Mesenchymal stem cell (in vitro differentiated cells and primary cell): ENCODE results near the gene THSD7A.

Experiments used
- DNase-seq: peaks from one replicate; pipeline ENCODE4 v3.0.0-alpha.2; 2013
- H2AFZ ChIP-seq: one replicate; pipeline ENCODE4 v1.6.1; 2013; ENCODE audit warnings: low read depth, mild to moderate bottlenecking, control low read depth, inconsistent platforms, low read length, moderate library complexity
- H2AK5ac ChIP-seq: 2 replicates; pipeline ENCODE4 v1.6.1; 2013; ENCODE audit warnings: low read length, moderate library complexity, mild to moderate bottlenecking, inconsistent platforms; ENCODE audit not compliant: severe bottlenecking
- H2BK120ac ChIP-seq: one replicate; pipeline ENCODE4 v1.6.1; 2013; ENCODE audit warnings: low read depth, mild to moderate bottlenecking, inconsistent platforms, low read length, moderate library complexity
- H2BK12ac ChIP-seq, 2 experiments: one replicate each; pipeline ENCODE4 v1.6.1; 2013; ENCODE audit warnings: inconsistent platforms in 2 of 2, low read length in 2 of 2, mild to moderate bottlenecking in 2 of 2, moderate library complexity in 2 of 2, control low read depth in 1 of 2
- H2BK15ac ChIP-seq: one replicate; pipeline ENCODE4 v1.6.1; 2013; ENCODE audit warnings: mild to moderate bottlenecking, low read depth, inconsistent platforms; ENCODE audit not compliant: poor library complexity, severe bottlenecking
- H2BK5ac ChIP-seq: 2 replicates; pipeline ENCODE4 v1.6.1; 2013; ENCODE audit warnings: low read depth, mild to moderate bottlenecking, low read length, control low read depth, inconsistent platforms; ENCODE audit not compliant: poor library complexity, severe bottlenecking
- H3K14ac ChIP-seq, 2 experiments: one replicate each; pipeline ENCODE4 v1.6.1; 2013; ENCODE audit warnings: inconsistent platforms in 2 of 2, low read length in 2 of 2, control low read depth in 1 of 2, mild to moderate bottlenecking in 1 of 2, moderate library complexity in 1 of 2
- H3K18ac ChIP-seq, 2 experiments: one replicate each; pipeline ENCODE4 v1.6.1; 2013; ENCODE audit warnings: inconsistent platforms in 2 of 2, low read length in 2 of 2, control low read depth in 1 of 2, low read depth in 1 of 2, mild to moderate bottlenecking in 1 of 2
- H3K23ac ChIP-seq, 2 experiments: one replicate each; pipeline ENCODE4 v1.6.1; 2013; ENCODE audit warnings: inconsistent platforms in 2 of 2, low read length in 2 of 2, mild to moderate bottlenecking in 2 of 2, moderate library complexity in 2 of 2, control low read depth in 1 of 2
- H3K27ac ChIP-seq: 2 replicates; pipeline ENCODE4 v1.5.1; 2013; ENCODE audit warnings: mild to moderate bottlenecking, moderate library complexity, low read length, control low read depth, inconsistent platforms; ENCODE audit not compliant: poor library complexity, severe bottlenecking
- H3K27me3 ChIP-seq, 2 experiments: 2 replicates each; pipeline versions ENCODE4 v1.6.1 to v1.7.0; 2013; ENCODE audit warnings: low read length in 2 of 2, mild to moderate bottlenecking in 2 of 2, moderate library complexity in 2 of 2, control low read depth in 1 of 2, inconsistent platforms in 1 of 2; ENCODE audit not compliant: control insufficient read depth in 1 of 2, insufficient read depth in 1 of 2
- H3K36me3 ChIP-seq, 2 experiments: 2 replicates each; pipeline versions ENCODE4 v1.6.1 to v1.7.0; 2013; ENCODE audit warnings: low read length in 2 of 2, control low read depth in 1 of 2, inconsistent platforms in 1 of 2, low read depth in 1 of 2, mild to moderate bottlenecking in 1 of 2; ENCODE audit not compliant: insufficient read depth in 2 of 2, control insufficient read depth in 1 of 2
- H3K4ac ChIP-seq, 2 experiments: one replicate each; pipeline ENCODE4 v1.6.1; 2013; ENCODE audit warnings: inconsistent platforms in 2 of 2, low read length in 2 of 2, mild to moderate bottlenecking in 2 of 2, moderate library complexity in 2 of 2, control low read depth in 1 of 2, low read depth in 1 of 2
- H3K4me1 ChIP-seq: 2 replicates; pipeline ENCODE4 v1.6.1; 2013; ENCODE audit warnings: low read depth, low read length, control low read depth; ENCODE audit not compliant: control insufficient read depth, insufficient read depth
- H3K4me2 ChIP-seq: 2 replicates; pipeline ENCODE4 v1.6.1; 2013; ENCODE audit warnings: low read length, mild to moderate bottlenecking, inconsistent platforms; ENCODE audit not compliant: poor library complexity, severe bottlenecking
- H3K4me3 ChIP-seq, 2 experiments: 2 replicates each; pipeline versions ENCODE4 v1.5.1 to v1.7.0; 2013; ENCODE audit warnings: low read length in 2 of 2, mild to moderate bottlenecking in 2 of 2, control low read depth in 1 of 2, low read depth in 1 of 2; ENCODE audit not compliant: insufficient read depth in 1 of 2
- H3K79me1 ChIP-seq: replicated peaks from 2 replicates; pipeline ENCODE4 v1.6.1; 2013; ENCODE audit warnings: mild to moderate bottlenecking, control low read depth, low read length, inconsistent platforms; ENCODE audit not compliant: poor library complexity, severe bottlenecking
- H3K9ac ChIP-seq: 2 replicates; pipeline ENCODE4 v1.7.0; 2013; ENCODE audit warnings: mild to moderate bottlenecking, low read length, moderate library complexity
- H3K9me3 ChIP-seq: 2 replicates; pipeline ENCODE4 v1.7.0; 2013; ENCODE audit warnings: mild to moderate bottlenecking, low read length; ENCODE audit not compliant: control insufficient read depth
- H4K8ac ChIP-seq: one replicate; pipeline ENCODE4 v1.6.1; 2013; ENCODE audit warnings: inconsistent platforms, mild to moderate bottlenecking, low read length, moderate library complexity
- H4K91ac ChIP-seq: one replicate; pipeline ENCODE4 v1.6.1; 2013; ENCODE audit warnings: mild to moderate bottlenecking, low read length, inconsistent platforms
- WGBS: methylation state at CpG from one replicate; pipeline ENCODE4 v1.1.7; 2013; ENCODE audit warnings: mixed read lengths; 5-methylcytosine and 5-hydroxymethylcytosine counted together

The THSD7A gene

DNA sequence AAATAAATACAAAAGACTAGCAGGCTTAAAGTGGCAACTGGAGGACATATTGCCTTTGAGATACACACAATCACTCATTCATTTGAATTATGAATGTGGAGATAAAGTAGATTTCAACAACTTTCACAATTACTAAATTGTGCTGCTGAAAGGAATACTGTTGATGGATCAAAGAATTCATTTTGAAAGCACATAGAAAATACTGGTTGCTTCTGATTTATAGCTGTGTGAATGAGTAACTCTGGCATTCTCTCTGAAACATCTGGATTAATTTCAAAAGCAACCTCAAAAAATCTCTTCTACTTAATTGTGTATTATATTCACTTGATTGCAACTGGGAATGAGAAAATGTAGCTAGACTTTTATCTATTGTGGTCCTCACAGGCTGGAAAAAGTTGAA lies 397.6 kb downstream of the THSD7A start:
- H3K36me3 ChIP-seq = no peaks in the 10 kb centered on the region
- no peak overlapping the region for H3K18ac ChIP-seq
- no peak overlapping the region for H2BK5ac ChIP-seq
- no peaks in the 10 kb centered on the region for H3K4me1 ChIP-seq
- H3K4me3 ChIP-seq = no peak overlapping the region
- H3K9me3 ChIP-seq = no peaks in the 10 kb centered on the region
- no peak overlapping the region for H4K91ac ChIP-seq
- H3K14ac ChIP-seq = no peak overlapping the region
- no peak overlapping the region for H2BK12ac ChIP-seq
- H3K79me1 ChIP-seq = no peaks in the 10 kb centered on the region
- H3K23ac ChIP-seq = no peak overlapping the region
- no peak overlapping the region for H2BK120ac ChIP-seq
- H2AFZ ChIP-seq = no peak overlapping the region
- H2AK5ac ChIP-seq = no peak overlapping the region
- no peak overlapping the region for H3K4me2 ChIP-seq
- H3K27me3 ChIP-seq = no peaks in the 10 kb centered on the region
- H3K27ac ChIP-seq = no peak overlapping the region
- no peak overlapping the region for H2BK15ac ChIP-seq
- no peak overlapping the region for H3K4ac ChIP-seq
- H4K8ac ChIP-seq = no peak overlapping the region
- no peak for DNase-seq
- no peak overlapping the region for H3K9ac ChIP-seq

DNA sequence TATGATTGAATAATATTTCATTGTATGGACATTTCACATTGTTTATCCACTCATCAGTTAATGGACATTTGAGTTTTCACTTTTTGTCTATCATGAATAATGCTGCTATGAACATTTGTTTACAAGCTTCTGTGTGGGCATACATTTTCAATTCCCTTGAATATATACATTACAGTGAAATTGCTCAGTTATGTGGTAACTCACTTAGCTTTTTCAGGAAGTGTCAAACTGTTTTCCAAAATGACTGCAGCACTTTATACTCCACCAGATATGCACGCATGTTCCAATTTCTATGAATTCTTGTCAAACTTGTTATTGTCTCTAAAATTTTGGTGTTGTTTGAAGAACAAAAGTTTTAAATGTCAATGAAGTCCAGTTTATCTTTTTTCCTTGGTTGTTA lies 401.2 kb downstream of the THSD7A start:
- no CpG with 5 or more reads among the region's 1 CpG for WGBS
- H3K18ac ChIP-seq = no peak overlapping the region

DNA sequence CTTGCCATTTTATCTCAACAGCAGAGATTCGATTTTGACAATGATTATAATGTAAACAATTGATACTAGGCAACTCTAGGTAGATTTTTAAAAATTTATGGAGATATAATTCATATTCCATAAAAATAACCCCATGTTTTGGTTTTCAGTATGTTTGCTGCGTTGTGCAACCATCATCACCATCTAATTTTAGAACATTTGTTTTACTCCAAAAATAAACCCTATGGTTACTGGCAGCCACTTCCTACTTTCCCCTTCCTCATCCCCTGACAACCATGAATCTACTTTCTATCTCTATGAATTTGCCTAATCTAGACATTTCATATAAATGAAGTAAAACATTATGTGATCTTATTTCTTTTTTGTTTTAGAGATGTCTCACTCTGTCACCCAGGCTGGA lies 401.9 kb downstream of the THSD7A start:
- no peak for DNase-seq
- H4K8ac ChIP-seq = no peak overlapping the region
- H2BK120ac ChIP-seq = no peak overlapping the region
- H2BK15ac ChIP-seq = no peak overlapping the region
- H3K27me3 ChIP-seq = no peaks in the 10 kb centered on the region
- H2AFZ ChIP-seq = no peak overlapping the region
- no peak overlapping the region for H3K23ac ChIP-seq
- H3K18ac ChIP-seq = no peak overlapping the region
- no peak overlapping the region for H3K4me2 ChIP-seq
- H3K9me3 ChIP-seq = no peaks in the 10 kb centered on the region
- no peak overlapping the region for H3K4ac ChIP-seq
- no peak overlapping the region for H2AK5ac ChIP-seq
- H2BK12ac ChIP-seq = no peak overlapping the region
- H3K4me1 ChIP-seq = no peaks in the 10 kb centered on the region
- no peaks in the 10 kb centered on the region for H3K36me3 ChIP-seq
- no peak overlapping the region for H3K14ac ChIP-seq
- WGBS = 69% methylated on average over 1 of the region's 2 CpGs
- H4K91ac ChIP-seq = no peak overlapping the region
- no peak overlapping the region for H3K27ac ChIP-seq
- no peak overlapping the region for H2BK5ac ChIP-seq
- no peak overlapping the region for H3K4me3 ChIP-seq
- no peak overlapping the region for H3K9ac ChIP-seq
- no peaks in the 10 kb centered on the region for H3K79me1 ChIP-seq

More for the DNA sequence above, 401.2 kb downstream of the THSD7A start:
- H3K36me3 ChIP-seq = no peaks in the 10 kb centered on the region
- no peak overlapping the region for H4K91ac ChIP-seq
- H3K4me3 ChIP-seq = no peak overlapping the region
- no peaks in the 10 kb centered on the region for H3K4me1 ChIP-seq
- H3K4me2 ChIP-seq = no peak overlapping the region
- H3K27me3 ChIP-seq = no peaks in the 10 kb centered on the region
- H2BK15ac ChIP-seq = no peak overlapping the region
- H4K8ac ChIP-seq = no peak overlapping the region
- no peak overlapping the region for H2BK12ac ChIP-seq
- DNase-seq = no peak
- H2AK5ac ChIP-seq = no peak overlapping the region
- no peaks in the 10 kb centered on the region for H3K79me1 ChIP-seq
- H3K4ac ChIP-seq = no peak overlapping the region
- no peak overlapping the region for H2BK120ac ChIP-seq
- no peaks in the 10 kb centered on the region for H3K9me3 ChIP-seq
- no peak overlapping the region for H2AFZ ChIP-seq
- no peak overlapping the region for H2BK5ac ChIP-seq
- no peak overlapping the region for H3K27ac ChIP-seq
- H3K23ac ChIP-seq = no peak overlapping the region
- no peak overlapping the region for H3K9ac ChIP-seq
- no peak overlapping the region for H3K14ac ChIP-seq

DNA sequence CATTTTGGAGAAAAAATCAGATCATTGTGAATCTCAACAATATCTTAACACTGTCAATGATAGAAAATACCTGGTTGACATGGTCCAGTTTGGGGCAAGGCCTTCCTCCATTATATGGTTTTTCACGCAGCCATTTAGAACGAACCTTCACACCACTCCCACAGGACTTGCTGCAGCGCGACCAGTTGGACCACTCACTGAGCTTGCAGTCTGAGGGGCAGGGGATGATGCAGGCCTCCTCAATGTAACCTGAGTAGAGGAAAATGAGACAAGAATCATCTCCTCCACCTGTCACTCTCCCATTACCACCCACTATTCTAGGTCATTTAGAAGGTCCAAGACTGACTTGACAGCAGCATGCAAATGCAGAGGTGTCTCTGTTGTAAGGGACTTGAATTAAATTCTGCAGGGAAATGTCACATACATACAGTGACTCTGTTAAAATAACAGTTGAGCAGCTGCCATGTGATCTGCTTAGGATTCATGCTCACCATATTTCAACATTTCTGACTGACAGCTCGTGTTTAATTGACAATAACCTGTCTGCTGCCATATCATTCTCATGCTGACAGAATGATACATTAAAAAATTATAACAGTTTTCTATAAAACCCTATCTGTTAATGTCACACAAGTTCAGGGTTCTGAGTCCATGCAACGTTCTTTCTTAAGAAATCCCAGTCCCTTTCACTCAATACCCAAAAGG lies 403.0 kb downstream of the THSD7A start:
- Histone ChIP-seq H2BK12ac (no peak overlapping the region), H3K36me3 (no peaks in the 10 kb centered on the region), H3K4ac (no peak overlapping the region), H3K18ac (no peak overlapping the region), H2AK5ac (no peak overlapping the region), H3K79me1 (no peaks in the 10 kb centered on the region), H3K23ac (no peak overlapping the region), H2BK5ac (no peak overlapping the region), H2AFZ (no peak overlapping the region), H3K9me3 (no peaks in the 10 kb centered on the region), H3K27ac (no peak overlapping the region), H2BK15ac (no peak overlapping the region), H3K14ac (no peak overlapping the region), H4K91ac (no peak overlapping the region), H3K9ac (no peak overlapping the region), H4K8ac (no peak overlapping the region), H2BK120ac (no peak overlapping the region), H3K4me3 (no peak overlapping the region), H3K4me2 (no peak overlapping the region), H3K27me3 (no peaks in the 10 kb centered on the region), H3K4me1 (no peaks in the 10 kb centered on the region)
- WGBS = 86% methylated on average over 5 of the region's 6 CpGs
- DNase-seq = no peak
